ENCODE measurements around the gene MBOAT2. TPM values are rescaled to one million over a fixed set of nuclear protein-coding genes. Genes with fewer than 3 reads are reported as not detected.

MBOAT2 gene
- total RNA-seq, 4 donors from 2014 or later: 20.0 to 83.0 (median 30.3) TPM

DNA sequence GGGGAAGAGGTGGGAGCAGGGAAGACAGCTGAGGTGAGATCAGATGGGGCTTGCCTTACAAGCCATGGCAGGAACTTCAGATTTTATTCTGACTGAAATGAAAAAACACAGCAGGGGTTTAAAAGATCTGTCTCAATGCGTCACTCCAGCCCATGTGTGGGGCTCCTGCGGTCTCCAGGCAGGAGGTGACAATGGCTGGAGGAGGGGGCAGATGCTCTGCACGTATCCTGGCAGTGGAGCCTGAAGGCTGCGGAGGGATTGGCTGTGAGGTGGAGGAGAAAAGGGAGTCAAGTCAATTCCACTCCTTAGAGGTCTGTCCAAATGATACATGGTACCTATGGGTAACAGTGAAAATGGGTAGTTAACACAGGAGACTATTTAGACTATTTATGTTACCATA, 125.6 kb downstream of the MBOAT2 start:
- H3K9me3 ChIP-seq: no peaks in the 10 kb centered on the region
- intact Hi-C loops (cut with DNase I; ENCODE audit: low total_unique reads): no loop called here

DNA sequence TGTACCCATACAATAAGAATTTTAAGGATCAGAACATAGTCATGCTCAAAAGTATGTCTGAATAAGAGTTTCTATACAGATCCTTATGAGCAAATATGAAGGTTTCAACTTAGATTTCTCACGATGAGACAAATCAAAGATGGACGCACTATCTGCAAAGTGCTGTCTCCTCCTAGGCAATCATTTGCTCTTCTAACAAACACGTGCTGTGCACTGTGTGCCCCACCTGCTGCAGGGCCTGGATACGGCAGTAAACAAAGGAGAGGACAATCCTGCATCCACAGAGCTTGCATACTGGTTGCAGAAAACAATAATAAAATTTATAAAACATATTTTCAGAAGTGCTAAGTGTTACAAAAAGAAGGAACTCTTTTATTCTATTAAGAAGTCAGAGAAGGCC, 126.2 kb downstream of the MBOAT2 start:
- Histone ChIP-seq H3K4me3 (no peak overlapping the region), H3K4me1 (no peaks in the 10 kb centered on the region), H3K27me3 (no peaks in the 10 kb centered on the region), H3K36me3 (no peaks in the 10 kb centered on the region), H3K9me3 (no peaks in the 10 kb centered on the region), H3K27ac (no peak overlapping the region)
- TF ChIP-seq, protein P1, sequence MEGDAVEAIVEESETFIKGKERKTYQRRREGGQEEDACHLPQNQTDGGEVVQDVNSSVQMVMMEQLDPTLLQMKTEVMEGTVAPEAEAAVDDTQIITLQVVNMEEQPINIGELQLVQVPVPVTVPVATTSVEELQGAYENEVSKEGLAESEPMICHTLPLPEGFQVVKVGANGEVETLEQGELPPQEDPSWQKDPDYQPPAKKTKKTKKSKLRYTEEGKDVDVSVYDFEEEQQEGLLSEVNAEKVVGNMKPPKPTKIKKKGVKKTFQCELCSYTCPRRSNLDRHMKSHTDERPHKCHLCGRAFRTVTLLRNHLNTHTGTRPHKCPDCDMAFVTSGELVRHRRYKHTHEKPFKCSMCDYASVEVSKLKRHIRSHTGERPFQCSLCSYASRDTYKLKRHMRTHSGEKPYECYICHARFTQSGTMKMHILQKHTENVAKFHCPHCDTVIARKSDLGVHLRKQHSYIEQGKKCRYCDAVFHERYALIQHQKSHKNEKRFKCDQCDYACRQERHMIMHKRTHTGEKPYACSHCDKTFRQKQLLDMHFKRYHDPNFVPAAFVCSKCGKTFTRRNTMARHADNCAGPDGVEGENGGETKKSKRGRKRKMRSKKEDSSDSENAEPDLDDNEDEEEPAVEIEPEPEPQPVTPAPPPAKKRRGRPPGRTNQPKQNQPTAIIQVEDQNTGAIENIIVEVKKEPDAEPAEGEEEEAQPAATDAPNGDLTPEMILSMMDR (IDR thresholded peaks at IDR 0.05): no peak
- TF ChIP-seq POLR2A (IDR thresholded peaks at IDR 0.05): no peak
- intact Hi-C loops (cut with DNase I; ENCODE audit: low total_unique reads): no loop called here
- DNase-seq: no peak

More for the DNA sequence above, 125.6 kb downstream of the MBOAT2 start:
- Histone ChIP-seq H3K4me1 (no peaks in the 10 kb centered on the region), H3K27ac (no peak overlapping the region), H3K36me3 (no peaks in the 10 kb centered on the region), H3K27me3 (no peaks in the 10 kb centered on the region), H3K4me3 (no peak overlapping the region)
- no peak for DNase-seq
- TF ChIP-seq POLR2A (IDR thresholded peaks at IDR 0.05): no peak
- TF ChIP-seq, protein P1 (IDR thresholded peaks at IDR 0.05): no peak

DNA sequence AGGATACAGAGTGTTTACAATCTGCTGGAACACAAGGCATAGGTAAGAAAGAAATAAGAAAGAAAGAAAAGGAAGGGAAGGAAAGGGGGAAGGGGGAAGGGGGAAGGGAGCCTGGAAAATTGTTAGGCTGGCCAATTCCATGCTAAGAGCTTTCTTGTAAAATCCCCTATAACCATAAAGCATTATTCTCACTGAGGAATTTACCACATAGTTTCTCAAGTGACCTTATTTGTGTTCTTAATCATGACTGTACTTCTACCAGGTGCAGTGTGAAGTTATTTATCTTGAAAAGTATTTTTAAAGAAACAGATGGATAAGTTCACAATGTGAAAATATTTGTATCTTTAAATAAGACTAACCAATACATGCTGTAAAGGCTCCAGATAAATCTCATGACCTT, 126.9 kb downstream of the MBOAT2 start:
- no peaks in the 10 kb centered on the region for H3K27me3 ChIP-seq
- H3K36me3 ChIP-seq: no peaks in the 10 kb centered on the region
- intact Hi-C loops (cut with DNase I; ENCODE audit: low total_unique reads): no loop called here
- no peak overlapping the region for H3K4me3 ChIP-seq
- no peak for DNase-seq
- no peaks in the 10 kb centered on the region for H3K9me3 ChIP-seq
- TF ChIP-seq POLR2A (IDR thresholded peaks at IDR 0.05): no peak
- TF ChIP-seq, protein P1 (IDR thresholded peaks at IDR 0.05): no peak
- no peaks in the 10 kb centered on the region for H3K4me1 ChIP-seq
- no peak overlapping the region for H3K27ac ChIP-seq

DNA sequence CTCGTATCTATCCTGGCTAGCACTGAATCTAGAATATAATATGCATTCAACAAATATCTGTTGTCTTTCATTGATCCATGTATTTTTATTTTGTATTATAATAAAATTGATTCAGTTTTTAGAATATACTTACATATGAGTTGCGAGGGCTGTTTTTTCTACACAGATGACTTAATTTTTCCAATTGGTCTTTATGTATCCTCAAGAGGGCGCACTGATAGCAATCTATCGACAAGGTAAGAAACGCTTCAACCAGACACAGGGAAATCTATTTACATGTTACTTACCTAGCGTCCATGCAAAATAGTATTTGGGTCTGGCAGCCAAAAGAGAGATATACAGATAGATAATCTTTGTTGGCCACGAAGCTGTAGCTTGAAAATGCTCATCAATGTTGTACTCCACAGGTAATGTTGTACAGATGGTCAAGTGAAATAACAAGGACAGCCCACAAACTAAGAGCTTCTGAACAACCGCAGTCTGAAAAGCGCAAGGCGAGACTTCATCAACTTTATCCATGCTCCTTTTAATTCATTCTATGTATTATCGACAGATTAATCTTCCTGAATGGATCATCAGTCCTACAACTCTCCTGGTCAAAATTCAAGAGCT, 130.6 kb downstream of the MBOAT2 start:
- H3K27me3 ChIP-seq: no peaks in the 10 kb centered on the region
- intact Hi-C loops (cut with DNase I; ENCODE audit: low total_unique reads): no loop called here
- H3K4me1 ChIP-seq: no peaks in the 10 kb centered on the region
- TF ChIP-seq, protein P1 (IDR thresholded peaks at IDR 0.05): peak in 3 of 4 experiments; percentile 31 to 45 (median 31)
- no peak for TF ChIP-seq POLR2A (IDR thresholded peaks at IDR 0.05)
- H3K4me3 ChIP-seq: no peak overlapping the region
- no peaks in the 10 kb centered on the region for H3K9me3 ChIP-seq
- H3K27ac ChIP-seq: no peak overlapping the region
- DNase-seq: no peak
- H3K36me3 ChIP-seq: no peaks in the 10 kb centered on the region

DNA sequence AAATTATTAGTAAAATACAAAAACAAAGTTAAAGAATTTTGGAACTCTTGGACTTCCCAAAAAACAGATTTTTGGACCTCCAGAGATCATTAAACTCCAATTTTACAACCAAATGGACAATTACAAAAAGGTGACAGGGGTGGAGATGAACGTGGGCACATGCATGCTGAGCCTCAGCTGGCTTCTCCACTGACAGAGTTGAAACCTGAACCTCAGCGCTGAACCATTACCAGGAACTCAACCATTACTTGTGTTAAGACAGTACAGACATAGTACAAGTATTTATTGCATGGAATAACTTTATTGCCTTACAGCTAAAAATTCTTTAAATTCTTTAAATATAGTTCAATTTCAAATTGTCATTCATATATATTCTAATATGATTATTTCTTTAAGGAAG, 133.0 kb downstream of the MBOAT2 start:
- H3K9me3 ChIP-seq: no peaks in the 10 kb centered on the region
- H3K36me3 ChIP-seq: no peaks in the 10 kb centered on the region
- intact Hi-C loops (cut with DNase I; ENCODE audit: low total_unique reads): no loop called here
- H3K4me3 ChIP-seq: no peak overlapping the region
- TF ChIP-seq POLR2A (IDR thresholded peaks at IDR 0.05): no peak
- TF ChIP-seq, protein P1 (IDR thresholded peaks at IDR 0.05): no peak
- H3K4me1 ChIP-seq: no peaks in the 10 kb centered on the region
- H3K27me3 ChIP-seq: no peaks in the 10 kb centered on the region
- no peak for DNase-seq
- no peak overlapping the region for H3K27ac ChIP-seq
